Measurements from ENCODE around the gene BNC2.
"Not testable (repeated sequence)": the region's sequence is repeated elsewhere in the genome, so short reads cannot be mapped to it uniquely, and the experiment has no call there.

GRCh38 chr9:16908206-16908605, 37.7 kb upstream of the BNC2 start:
- not testable (repeated sequence) for TF ChIP-seq CTCF, POLR2A, POLR2AphosphoS5, EP300 (IDR thresholded peaks at IDR 0.05)
